GM21619 (cell line): ENCODE results near the gene NPC1L1.
A peak's percentile ranks its signal among the peaks of the same experiment; 100 is the strongest.

ENCODE experiments used
- ATAC-seq: cut with Tn5 transposase; IDR thresholded peaks from one replicate; pipeline ENCODE4 v1.9.1; 2021; ENCODE audit not compliant: unreplicated experiment

The NPC1L1 gene

GRCh38 chr7:44477063-44477830, 63.9 kb downstream of the NPC1L1 start:
- peak; percentile 77 for ATAC-seq

GRCh38 chr7:44476313-44476712, 64.8 kb downstream of the NPC1L1 start:
- no peak for ATAC-seq

GRCh38 chr7:44473295-44473694, 67.8 kb downstream of the NPC1L1 start:
- ATAC-seq = no peak

GRCh38 chr7:44472843-44473242, 68.3 kb downstream of the NPC1L1 start:
- ATAC-seq = no peak

- no peak for ATAC-seq
These were observed 69.3 kb downstream of the NPC1L1 start for GRCh38 chr7:44471850-44472249.

GRCh38 chr7:44471436-44471835, 69.7 kb downstream of the NPC1L1 start:
- no peak for ATAC-seq

- ATAC-seq = no peak
These were observed 70.4 kb downstream of the NPC1L1 start for GRCh38 chr7:44470628-44471245.

- no peak for ATAC-seq
These were observed 71.0 kb downstream of the NPC1L1 start for GRCh38 chr7:44470135-44470479.

- no peak for ATAC-seq
These were observed 71.5 kb downstream of the NPC1L1 start for GRCh38 chr7:44469461-44470134.

GRCh38 chr7:44467217-44467548, 73.9 kb downstream of the NPC1L1 start:
- no peak for ATAC-seq

GRCh38 chr7:44466300-44467216, 74.6 kb downstream of the NPC1L1 start:
- no peak for ATAC-seq

GRCh38 chr7:44465490-44465889, 75.6 kb downstream of the NPC1L1 start:
- ATAC-seq = no peak

GRCh38 chr7:44463169-44463808, 77.8 kb downstream of the NPC1L1 start:
- no peak for ATAC-seq
